HG02885 (cell line): Measurements from ENCODE around the gene ATP2A2.

Source experiments
- ATAC-seq: cut with Tn5 transposase; IDR thresholded peaks from one replicate; pipeline ENCODE4 v1.9.1; 2021; ENCODE audit warnings: mild to moderate bottlenecking; ENCODE audit not compliant: unreplicated experiment, poor library complexity

Gene ATP2A2

GRCh38 chr12:110287986-110288385, 6.9 kb downstream of the ATP2A2 start:
- ATAC-seq, result no peak

- ATAC-seq, result no peak
These were observed 8.1 kb downstream of the ATP2A2 start for GRCh38 chr12:110289044-110289710.

- ATAC-seq, result no peak
These were observed 8.6 kb downstream of the ATP2A2 start for GRCh38 chr12:110289711-110290078.

- ATAC-seq, result no peak
These were observed 20.2 kb downstream of the ATP2A2 start for GRCh38 chr12:110301065-110301806.

GRCh38 chr12:110304061-110304551, 23.1 kb downstream of the ATP2A2 start:
- ATAC-seq, result no peak

GRCh38 chr12:110307372-110307771, 26.3 kb downstream of the ATP2A2 start:
- no peak for ATAC-seq

GRCh38 chr12:110310763-110311162, 29.7 kb downstream of the ATP2A2 start:
- ATAC-seq, result no peak

GRCh38 chr12:110311903-110312302, 30.9 kb downstream of the ATP2A2 start:
- ATAC-seq, result no peak

GRCh38 chr12:110312581-110313360, 31.7 kb downstream of the ATP2A2 start:
- no peak for ATAC-seq

GRCh38 chr12:110314308-110314707, 33.3 kb downstream of the ATP2A2 start:
- no peak for ATAC-seq

- no peak for ATAC-seq
These were observed 35.8 kb downstream of the ATP2A2 start for GRCh38 chr12:110316861-110317260.

- ATAC-seq, result no peak
These were observed 36.9 kb downstream of the ATP2A2 start for GRCh38 chr12:110317911-110318310.

GRCh38 chr12:110320550-110320949, 39.5 kb downstream of the ATP2A2 start:
- ATAC-seq, result no peak

GRCh38 chr12:110329710-110330109, 48.7 kb downstream of the ATP2A2 start:
- ATAC-seq, result no peak

- ATAC-seq, result no peak
These were observed 49.1 kb downstream of the ATP2A2 start for GRCh38 chr12:110330124-110330523.

GRCh38 chr12:110330544-110330943, 49.5 kb downstream of the ATP2A2 start:
- no peak for ATAC-seq

GRCh38 chr12:110333201-110333600, 52.2 kb downstream of the ATP2A2 start:
- ATAC-seq, result no peak

GRCh38 chr12:110335481-110336045, 54.5 kb downstream of the ATP2A2 start:
- ATAC-seq, result no peak

GRCh38 chr12:110337912-110338710, 57.1 kb downstream of the ATP2A2 start:
- no peak for ATAC-seq

- no peak for ATAC-seq
These were observed 57.7 kb downstream of the ATP2A2 start for GRCh38 chr12:110338754-110339153.
